Prostate gland (tissue), 2 donors: ENCODE measurements around the gene KRT73. TPM values are rescaled to one million over a fixed set of nuclear protein-coding genes. Genes with fewer than 3 reads are reported as not detected.

Source experiments
- DNase-seq: peaks from one replicate; pipeline ENCODE4 v3.0.0-alpha.2; 2019; ENCODE audit warnings: low spot score
- H3K27ac ChIP-seq, 2 donors: fragments of 200-600 bp; sonication (generic); 2 replicates each; pipeline ENCODE4 v1.5.1; 2017 to 2019
- H3K27me3 ChIP-seq: fragments of 200-600 bp; sonication (generic); replicated peaks from 2 replicates; pipeline ENCODE4 v1.5.1; 2019; ENCODE audit not compliant: insufficient read depth
- H3K36me3 ChIP-seq, 2 donors: fragments of 200-600 bp; sonication (generic); 1 replicate in 1 of 2; 2 replicates in 1 of 2; pipeline versions ENCODE4 v1.5.1 to v1.8.1; 2017 to 2019
- H3K4me1 ChIP-seq: fragments of 200-600 bp; sonication (generic); replicated peaks from 2 replicates; pipeline ENCODE4 v1.5.1; 2019
- H3K4me3 ChIP-seq, 2 donors: fragments of 200-600 bp; sonication (generic); 2 replicates each; pipeline ENCODE4 v1.5.1; 2017 to 2019
- H3K9me3 ChIP-seq: fragments of 200-600 bp; sonication (generic); 2 replicates; pipeline ENCODE4 v1.5.1; 2017
- CTCF ChIP-seq, 4 experiments: fragments of 200-600 bp in 2 of 4; fragments of 450-650 bp in 2 of 4; sonication (generic) in 2 of 4; IDR thresholded peaks; 1 replicate in 3 of 4; 2 replicates in 1 of 4; pipeline ENCODE4 v1.5.1; 2016 to 2019; ENCODE audit warnings: antibody characterized with exemption in 4 of 4, mild to moderate bottlenecking in 2 of 4, moderate library complexity in 2 of 4
- POLR2A ChIP-seq: fragments of 450-650 bp; IDR thresholded peaks from one replicate; pipeline ENCODE4 v1.6.1; 2016; ENCODE audit warnings: antibody characterized with exemption, mild to moderate bottlenecking
- POLR2AphosphoS5 ChIP-seq: sonication (generic); formaldehyde crosslinking; IDR thresholded peaks from one replicate; pipeline ENCODE4 v1.6.1; 2017; ENCODE audit warnings: antibody characterized with exemption
- WGBS: methylation state at CpG from one replicate; pipeline ENCODE4 v1.1.5; 2018; 5-methylcytosine and 5-hydroxymethylcytosine counted together
- intact Hi-C: fragments of 100-400 bp; cut with DNase I; formaldehyde crosslinking; loops from one replicate; pipeline ENCODE4 v1.14.2; 2022
- total RNA-seq, 2 donors: library from RNA; depleted of rRNA; stranded (reverse); fragments of >200 nt; gene quantifications; one replicate each; pipeline ENCODE4 v1.1.0, GENCODE V29; 2016

Gene KRT73
- total RNA-seq, 2 donors from 2014 or later: not detected

- no peak overlapping the region for H3K4me3 ChIP-seq
- H3K4me1 ChIP-seq: no peaks in the 10 kb centered on the region
- intact Hi-C loops: no loop called here
- H3K36me3 ChIP-seq: no peaks in the 10 kb centered on the region
- TF ChIP-seq CTCF (IDR thresholded peaks at IDR 0.05) (no peak), POLR2AphosphoS5 (no peak), POLR2A (no peak)
- DNase-seq: no peak
- peaks cover 12% of the 10 kb centered on the region for H3K27me3 ChIP-seq
- H3K9me3 ChIP-seq: no peaks in the 10 kb centered on the region
- H3K27ac ChIP-seq: no peak overlapping the region
These were observed 44.5 kb upstream of the KRT73 start for GRCh38 chr12:52662918-52663229.

GRCh38 chr12:52662093-52662917 is 43.9 kb upstream of the KRT73 start:
- no peaks in the 10 kb centered on the region for H3K9me3 ChIP-seq
- no peak for TF ChIP-seq POLR2A
- TF ChIP-seq POLR2AphosphoS5: no peak
- no peak for TF ChIP-seq CTCF (IDR thresholded peaks at IDR 0.05)
- no peaks in the 10 kb centered on the region for H3K36me3 ChIP-seq
- no peaks in the 10 kb centered on the region for H3K4me1 ChIP-seq
- peaks cover 14% of the 10 kb centered on the region for H3K27me3 ChIP-seq
- no peak overlapping the region for H3K27ac ChIP-seq
- 77% methylated on average over 10 of the region's 10 CpGs for WGBS
- intact Hi-C loops: no loop called here
- H3K4me3 ChIP-seq: no peak overlapping the region
- no peak for DNase-seq

GRCh38 chr12:52661668-52662067 is 43.3 kb upstream of the KRT73 start:
- H3K27ac ChIP-seq: no peak overlapping the region
- peaks cover 14% of the 10 kb centered on the region for H3K27me3 ChIP-seq
- TF ChIP-seq POLR2AphosphoS5 (no peak), POLR2A (no peak), CTCF (IDR thresholded peaks at IDR 0.05) (no peak)
- DNase-seq: no peak
- H3K4me1 ChIP-seq: no peaks in the 10 kb centered on the region
- H3K36me3 ChIP-seq: no peaks in the 10 kb centered on the region
- no peaks in the 10 kb centered on the region for H3K9me3 ChIP-seq
- WGBS: 82% methylated on average over 3 of the region's 3 CpGs
- intact Hi-C loops: no loop called here
- H3K4me3 ChIP-seq: no peak overlapping the region

- no peak for TF ChIP-seq CTCF (IDR thresholded peaks at IDR 0.05)
- TF ChIP-seq POLR2AphosphoS5: no peak
- no peak for TF ChIP-seq POLR2A
- H3K36me3 ChIP-seq: no peaks in the 10 kb centered on the region
- no peak overlapping the region for H3K4me3 ChIP-seq
- peaks cover 14% of the 10 kb centered on the region for H3K27me3 ChIP-seq
- H3K9me3 ChIP-seq: no peaks in the 10 kb centered on the region
- DNase-seq: no peak
- H3K4me1 ChIP-seq: no peaks in the 10 kb centered on the region
- WGBS: 89% methylated on average over 3 of the region's 3 CpGs
- no peak overlapping the region for H3K27ac ChIP-seq
- intact Hi-C loops: no loop called here
These were observed 42.7 kb upstream of the KRT73 start for GRCh38 chr12:52660934-52661499.

- H3K9me3 ChIP-seq: no peaks in the 10 kb centered on the region
- intact Hi-C loops: no loop called here
- no peak overlapping the region for H3K27ac ChIP-seq
- H3K4me1 ChIP-seq: peaks cover 9% of the 10 kb centered on the region
- peaks cover 11% of the 10 kb centered on the region for H3K27me3 ChIP-seq
- DNase-seq: no peak
- no peak for TF ChIP-seq POLR2A
- no peak for TF ChIP-seq POLR2AphosphoS5
- no peak for TF ChIP-seq CTCF (IDR thresholded peaks at IDR 0.05)
- 78% methylated on average over 4 of the region's 4 CpGs for WGBS
- H3K4me3 ChIP-seq: no peak overlapping the region
- no peaks in the 10 kb centered on the region for H3K36me3 ChIP-seq
These were observed 41.6 kb upstream of the KRT73 start for GRCh38 chr12:52659951-52660350.
